PC-3 (cell line): ENCODE measurements around the gene ZFC3H1.

Experiments used
- EZH2phosphoT487 ChIP-seq: fragments of 300-600 bp; sonication (generic); IDR thresholded peaks from 2 replicates; pipeline ENCODE4 v1.6.1; 2018; ENCODE audit warnings: mild to moderate bottlenecking, antibody characterized with exemption, low read length, borderline replicate concordance
- TF ChIP-seq, protein P1 (sequence below): fragments of 300-600 bp; sonication (generic); conservative IDR thresholded peaks from 2 replicates; pipeline ENCODE4 v1.5.1; 2017; ENCODE audit warnings: antibody characterized with exemption, low read depth, mild to moderate bottlenecking, low read length

DNA sequence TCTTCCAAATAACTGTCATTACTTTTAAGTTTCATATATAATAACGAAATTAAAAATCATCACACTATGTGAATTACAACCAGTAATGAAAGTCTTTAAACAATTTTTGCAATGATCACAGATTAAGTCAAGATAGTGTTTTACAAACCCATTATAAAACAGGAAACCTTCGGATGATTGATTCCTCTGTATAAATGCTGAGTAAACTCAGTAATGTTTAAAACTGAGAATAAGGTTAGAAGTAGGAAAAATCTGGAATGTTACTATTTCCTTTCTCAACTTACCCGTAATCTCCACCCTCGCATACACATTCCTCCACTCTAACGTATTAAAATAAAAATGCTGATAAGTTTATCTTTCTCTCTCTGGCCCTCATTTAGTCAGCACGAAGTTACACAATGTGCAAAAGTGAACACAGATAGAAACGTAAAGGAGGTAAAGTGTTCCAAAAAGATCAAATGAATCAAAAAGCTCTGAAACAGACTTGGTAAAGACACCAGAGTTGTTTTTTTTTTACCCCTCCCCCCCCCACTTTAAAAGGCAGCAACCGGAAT is 1.6 kb downstream of the ZFC3H1 start:
- TF ChIP-seq, protein P1, sequence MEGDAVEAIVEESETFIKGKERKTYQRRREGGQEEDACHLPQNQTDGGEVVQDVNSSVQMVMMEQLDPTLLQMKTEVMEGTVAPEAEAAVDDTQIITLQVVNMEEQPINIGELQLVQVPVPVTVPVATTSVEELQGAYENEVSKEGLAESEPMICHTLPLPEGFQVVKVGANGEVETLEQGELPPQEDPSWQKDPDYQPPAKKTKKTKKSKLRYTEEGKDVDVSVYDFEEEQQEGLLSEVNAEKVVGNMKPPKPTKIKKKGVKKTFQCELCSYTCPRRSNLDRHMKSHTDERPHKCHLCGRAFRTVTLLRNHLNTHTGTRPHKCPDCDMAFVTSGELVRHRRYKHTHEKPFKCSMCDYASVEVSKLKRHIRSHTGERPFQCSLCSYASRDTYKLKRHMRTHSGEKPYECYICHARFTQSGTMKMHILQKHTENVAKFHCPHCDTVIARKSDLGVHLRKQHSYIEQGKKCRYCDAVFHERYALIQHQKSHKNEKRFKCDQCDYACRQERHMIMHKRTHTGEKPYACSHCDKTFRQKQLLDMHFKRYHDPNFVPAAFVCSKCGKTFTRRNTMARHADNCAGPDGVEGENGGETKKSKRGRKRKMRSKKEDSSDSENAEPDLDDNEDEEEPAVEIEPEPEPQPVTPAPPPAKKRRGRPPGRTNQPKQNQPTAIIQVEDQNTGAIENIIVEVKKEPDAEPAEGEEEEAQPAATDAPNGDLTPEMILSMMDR, result no peak
- no peak for TF ChIP-seq EZH2phosphoT487
